B cell (primary cell): ENCODE results near the gene ARHGEF10L. TPM values are rescaled to one million over a fixed set of nuclear protein-coding genes. Genes with fewer than 3 reads are reported as not detected.

Experiments used
- ATAC-seq: fragments of 200-7000 bp; cut with Tn5 transposase; one replicate; pipeline ENCODE4 v1.10.0; 2021; ENCODE audit warnings: low read depth, mild to moderate bottlenecking, moderate number of reproducible peaks, moderate library complexity
- CTCF ChIA-PET: fragments of 350-600 bp; sonication (Branson Sonifier 250); formaldehyde crosslinking; loops from one replicate; lab custom pipeline; 2021; ENCODE audit warnings: antibody characterized with exemption, inconsistent platforms; lab: Charles Lee
- POLR2A ChIA-PET: fragments of 350-600 bp; sonication (Branson Sonifier 250); formaldehyde crosslinking; loops from one replicate; lab custom pipeline; 2021; ENCODE audit warnings: antibody characterized with exemption; lab: Charles Lee
- DNase-seq: peaks from one replicate; pipeline ENCODE4 v3.0.0; 2013
- H2AFZ ChIP-seq: 2 replicates; pipeline ENCODE4 v1.6.1; 2012; ENCODE audit warnings: mild to moderate bottlenecking, low read depth, low read length; ENCODE audit not compliant: insufficient read depth, poor library complexity, severe bottlenecking
- H3K27ac ChIP-seq, 2 donors: 1 replicate in 1 of 2; 2 replicates in 1 of 2; pipeline ENCODE4 v1.5.1; 2012 to 2013; ENCODE audit warnings: low read length in 2 of 2, mild to moderate bottlenecking in 2 of 2, moderate library complexity in 1 of 2
- H3K27me3 ChIP-seq, 4 experiments: fragments of 200-600 bp in 1 of 4; sonication (generic) in 1 of 4; replicated peaks in 1 of 4; 1 replicate in 2 of 4; 2 replicates in 2 of 4; pipeline versions ENCODE4 v1.6.1 to v1.7.0; 2013 to 2016; ENCODE audit warnings: low read length in 3 of 4, mild to moderate bottlenecking in 2 of 4, mixed read lengths in 1 of 4, moderate library complexity in 1 of 4; ENCODE audit not compliant: insufficient read depth in 4 of 4, control insufficient read depth in 3 of 4; ENCODE audit errors: control extremely low read depth in 1 of 4
- H3K36me3 ChIP-seq, 2 experiments: replicated peaks in 1 of 2; 1 replicate in 1 of 2; 2 replicates in 1 of 2; pipeline versions ENCODE4 v1.6.1 to v1.7.1; 2013; ENCODE audit warnings: low read length in 1 of 2; ENCODE audit not compliant: insufficient read depth in 2 of 2, control insufficient read depth in 1 of 2; ENCODE audit errors: control extremely low read depth in 1 of 2, extremely low read depth in 1 of 2
- H3K4me1 ChIP-seq, 2 donors: fragments of 200-600 bp in 1 of 2; sonication (generic) in 1 of 2; 1 replicate in 1 of 2; 2 replicates in 1 of 2; pipeline versions ENCODE4 v1.5.1 to v1.6.1; 2013 to 2017; ENCODE audit warnings: low read length in 2 of 2; ENCODE audit not compliant: control insufficient read depth in 2 of 2, insufficient read depth in 2 of 2
- H3K4me2 ChIP-seq: replicated peaks from 2 replicates; pipeline ENCODE3; 2012; ENCODE audit warnings: mild to moderate bottlenecking, low read depth, low read length; ENCODE audit not compliant: poor library complexity, severe bottlenecking
- H3K4me3 ChIP-seq, 5 experiments: fragments of 200-600 bp in 1 of 5; sonication (generic) in 1 of 5; 1 replicate in 3 of 5; 2 replicates in 2 of 5; pipeline versions ENCODE4 v1.5.1 to v1.7.0; 2011 to 2016; ENCODE audit warnings: low read length in 4 of 5, mild to moderate bottlenecking in 4 of 5, low read depth in 2 of 5, control low read depth in 1 of 5, moderate library complexity in 1 of 5; ENCODE audit not compliant: insufficient read depth in 1 of 5; ENCODE audit errors: control extremely low read depth in 1 of 5, extremely low read depth in 1 of 5
- H3K79me2 ChIP-seq: fragments of 200-600 bp; sonication (generic); one replicate; pipeline ENCODE4 v1.6.0; 2016; ENCODE audit warnings: low read length; ENCODE audit not compliant: control insufficient read depth, insufficient read depth
- H3K9ac ChIP-seq: fragments of 200-600 bp; sonication (generic); 2 replicates; pipeline ENCODE4 v1.6.1; 2017; ENCODE audit warnings: mild to moderate bottlenecking, low read length, moderate library complexity
- H3K9me3 ChIP-seq, 3 donors: one replicate each; pipeline versions ENCODE4 v1.6.1 to v1.7.1; 2013; ENCODE audit warnings: low read length in 2 of 3; ENCODE audit not compliant: control insufficient read depth in 2 of 3, insufficient read depth in 1 of 3; ENCODE audit errors: control extremely low read depth in 1 of 3
- H4K20me1 ChIP-seq: 2 replicates; pipeline ENCODE4 v1.6.0; 2012; ENCODE audit warnings: mild to moderate bottlenecking, low read length; ENCODE audit not compliant: insufficient read depth, control insufficient read depth, poor library complexity, severe bottlenecking
- H3K27ac Mint-ChIP-seq: one replicate; pipeline ENCODE4 v1.8.0; 2021; ENCODE audit warnings: mixed read lengths
- H3K27me3 Mint-ChIP-seq: one replicate; pipeline ENCODE4 v1.8.0; 2021; ENCODE audit warnings: mixed read lengths
- H3K4me1 Mint-ChIP-seq: one replicate; pipeline ENCODE4 v1.8.0; 2021; ENCODE audit warnings: mixed read lengths
- H3K4me3 Mint-ChIP-seq: one replicate; pipeline ENCODE4 v1.8.0; 2021; ENCODE audit warnings: mixed read lengths
- H3K9me3 Mint-ChIP-seq: one replicate; pipeline ENCODE4 v1.8.0; 2022; ENCODE audit warnings: mixed read lengths; ENCODE audit not compliant: insufficient read depth
- EZH2 ChIP-seq: IDR thresholded peaks from 2 replicates; pipeline ENCODE4 v1.6.1; 2012; ENCODE audit warnings: borderline replicate concordance, low read depth, mild to moderate bottlenecking, moderate library complexity, low read length; ENCODE audit not compliant: insufficient read depth, poor library complexity, severe bottlenecking
- WGBS: methylation state at CpG from one replicate; pipeline ENCODE4 v1.1.5; 2013; ENCODE audit warnings: missing lambda C conversion rate; ENCODE audit not compliant: insufficient coverage; 5-methylcytosine and 5-hydroxymethylcytosine counted together
- intact Hi-C: fragments of 100-400 bp; cut with micrococcal nuclease; formaldehyde crosslinking; loops from one replicate; pipeline ENCODE4 v1.10.0; 2022
- polyA plus RNA-seq: library from polyadenylated mRNA; depleted of rRNA; stranded (reverse); fragments of >200 nt; gene quantifications from 2 replicates; pipeline ENCODE4 v1.2.3, GENCODE V29; 2012
- total RNA-seq, 2 donors: library from RNA; stranded (reverse); fragments of 120-200 nt in 1 of 2; gene quantifications; 1 replicate in 1 of 2; 2 replicates in 1 of 2; pipeline versions ENCODE4 v1.2.3 to v1.2.4, GENCODE V29; 2013 to 2022
- TF ChIP-seq, protein P1 (sequence below): fragments of 200-600 bp; IDR thresholded peaks from one replicate; pipeline ENCODE4 v1.8.0; 2022; ENCODE audit warnings: antibody characterized with exemption, mild to moderate bottlenecking

The ARHGEF10L gene
- total and polyA plus RNA-seq, 2 donors (not counting 1 experiment from before 2014, with no cell fraction given), result 2.0 to 4.9 TPM

DNA sequence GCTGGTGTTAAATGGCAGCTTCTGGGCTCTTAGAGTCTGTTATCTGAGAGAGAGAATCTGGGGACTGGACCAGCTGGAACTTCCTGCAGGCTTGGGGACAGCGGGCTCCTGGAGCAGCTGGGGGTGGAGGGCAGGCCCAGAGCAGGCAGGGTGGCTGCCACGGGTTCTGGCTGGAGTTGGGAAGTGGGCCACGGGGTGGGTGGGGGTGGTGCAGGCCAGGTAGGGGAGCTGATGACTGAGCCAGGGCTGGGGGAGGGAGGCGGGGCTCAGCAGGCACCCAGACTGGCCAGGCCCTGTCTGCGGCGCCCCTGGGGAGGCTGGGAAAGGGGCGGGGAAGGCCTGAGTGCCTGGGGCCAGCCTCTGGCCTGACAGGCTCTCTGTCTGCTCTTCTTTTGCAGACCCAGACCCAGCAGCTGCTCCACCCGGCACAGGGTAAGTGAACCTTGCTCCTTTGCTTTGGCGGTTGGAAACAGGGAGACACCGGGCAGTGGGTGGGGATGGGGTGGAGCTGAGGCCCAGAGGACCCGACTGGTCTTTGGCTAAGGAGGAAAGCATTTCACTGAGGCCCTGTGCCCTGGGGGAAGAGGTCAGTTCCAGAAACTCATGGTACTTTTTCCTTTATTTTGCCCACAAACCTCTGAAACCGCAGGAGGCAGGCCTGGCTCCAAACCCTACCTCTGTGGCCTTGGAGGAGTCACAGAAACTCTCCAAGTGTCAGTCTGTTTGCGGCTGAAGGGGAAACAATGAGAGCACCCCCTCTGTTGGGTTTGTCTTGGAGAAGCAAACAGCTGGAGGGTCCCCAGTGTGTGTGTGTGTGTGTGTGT is 48.8 kb downstream of the ARHGEF10L start:
- no peak overlapping the region for H2AFZ ChIP-seq
- intact Hi-C loops, result no loop called here
- no peak overlapping the region for H3K4me3 ChIP-seq
- peaks cover 0 to 4% (median 0%) of the 10 kb centered on the region in 3 donors for H3K9me3 ChIP-seq
- TF ChIP-seq, protein P1, sequence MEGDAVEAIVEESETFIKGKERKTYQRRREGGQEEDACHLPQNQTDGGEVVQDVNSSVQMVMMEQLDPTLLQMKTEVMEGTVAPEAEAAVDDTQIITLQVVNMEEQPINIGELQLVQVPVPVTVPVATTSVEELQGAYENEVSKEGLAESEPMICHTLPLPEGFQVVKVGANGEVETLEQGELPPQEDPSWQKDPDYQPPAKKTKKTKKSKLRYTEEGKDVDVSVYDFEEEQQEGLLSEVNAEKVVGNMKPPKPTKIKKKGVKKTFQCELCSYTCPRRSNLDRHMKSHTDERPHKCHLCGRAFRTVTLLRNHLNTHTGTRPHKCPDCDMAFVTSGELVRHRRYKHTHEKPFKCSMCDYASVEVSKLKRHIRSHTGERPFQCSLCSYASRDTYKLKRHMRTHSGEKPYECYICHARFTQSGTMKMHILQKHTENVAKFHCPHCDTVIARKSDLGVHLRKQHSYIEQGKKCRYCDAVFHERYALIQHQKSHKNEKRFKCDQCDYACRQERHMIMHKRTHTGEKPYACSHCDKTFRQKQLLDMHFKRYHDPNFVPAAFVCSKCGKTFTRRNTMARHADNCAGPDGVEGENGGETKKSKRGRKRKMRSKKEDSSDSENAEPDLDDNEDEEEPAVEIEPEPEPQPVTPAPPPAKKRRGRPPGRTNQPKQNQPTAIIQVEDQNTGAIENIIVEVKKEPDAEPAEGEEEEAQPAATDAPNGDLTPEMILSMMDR, result no peak
- TF ChIP-seq EZH2, result no peak
- CTCF ChIA-PET, result no interaction called here
- H3K27me3 Mint-ChIP-seq, result peaks cover 12% of the 10 kb centered on the region
- POLR2A ChIA-PET, result no interaction called here
- H3K9me3 Mint-ChIP-seq, result no peaks in the 10 kb centered on the region
- H3K27ac ChIP-seq, result no peak overlapping the region
- WGBS, result 87% methylated on average over 10 of the region's 13 CpGs
- H3K36me3 ChIP-seq, result no peaks in the 10 kb centered on the region
- no peak overlapping the region for H3K4me2 ChIP-seq
- H3K27ac Mint-ChIP-seq, result no peak overlapping the region
- no peaks in the 10 kb centered on the region for H3K4me1 Mint-ChIP-seq
- no peak overlapping the region for H3K4me3 Mint-ChIP-seq
- DNase-seq (no peak), ATAC-seq (no peak)
- no peaks in the 10 kb centered on the region for H4K20me1 ChIP-seq
- H3K4me1 ChIP-seq, result no peaks in the 10 kb centered on the region
- H3K27me3 ChIP-seq, result no peaks in the 10 kb centered on the region
- H3K79me2 ChIP-seq, result no peaks in the 10 kb centered on the region
- no peak overlapping the region for H3K9ac ChIP-seq

DNA sequence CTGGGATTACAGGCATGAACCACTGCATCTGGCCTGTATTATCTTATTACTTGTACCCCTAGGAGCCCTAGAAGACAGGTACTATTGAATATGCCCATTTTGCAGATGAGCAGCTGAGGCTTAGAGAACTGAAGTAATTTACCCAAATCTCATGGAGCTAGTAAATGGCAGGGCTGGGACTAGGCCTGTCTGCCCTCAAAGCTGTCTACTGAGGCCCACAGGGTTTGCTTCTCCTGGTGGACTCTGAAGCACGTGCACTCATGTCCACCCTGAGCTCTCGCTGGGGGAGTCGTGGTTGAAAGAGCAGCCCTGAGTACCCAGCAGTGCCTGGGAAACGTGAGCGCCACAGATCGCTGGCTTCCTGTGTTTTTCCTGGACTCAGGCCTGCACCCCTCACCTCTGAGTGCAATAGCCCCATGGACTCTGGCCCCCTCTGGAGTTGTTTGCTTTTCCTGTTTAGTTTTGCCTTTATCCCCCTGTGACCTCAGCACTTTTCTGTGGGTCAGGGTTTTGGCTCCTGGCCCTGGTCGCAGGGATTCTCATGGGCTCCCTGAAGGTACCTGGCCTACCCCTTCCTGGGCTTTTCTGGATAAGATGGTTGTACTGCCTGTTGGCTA is 52.4 kb downstream of the ARHGEF10L start:
- no peaks in the 10 kb centered on the region for H3K27me3 Mint-ChIP-seq
- DNase-seq, result no peak
- no peaks in the 10 kb centered on the region for H3K79me2 ChIP-seq
- CTCF ChIA-PET, result no interaction called here
- no peak overlapping the region for H3K27ac ChIP-seq
- H3K4me3 Mint-ChIP-seq, result no peak overlapping the region
- H3K27me3 ChIP-seq, result no peaks in the 10 kb centered on the region
- H3K4me3 ChIP-seq, result no peak overlapping the region
- no peak overlapping the region for H3K9ac ChIP-seq
- no peaks in the 10 kb centered on the region for H4K20me1 ChIP-seq
- H3K27ac Mint-ChIP-seq, result no peak overlapping the region
- H3K36me3 ChIP-seq, result no peaks in the 10 kb centered on the region
- H3K4me1 Mint-ChIP-seq, result no peaks in the 10 kb centered on the region
- no peak overlapping the region for H3K4me2 ChIP-seq
- H3K9me3 ChIP-seq, result no peaks in the 10 kb centered on the region
- TF ChIP-seq, protein P1, result no peak
- no peak for TF ChIP-seq EZH2
- 63% methylated on average over 6 of the region's 7 CpGs for WGBS
- no peaks in the 10 kb centered on the region for H3K4me1 ChIP-seq
- intact Hi-C loops, result no loop called here
- POLR2A ChIA-PET, result no interaction called here
- no peaks in the 10 kb centered on the region for H3K9me3 Mint-ChIP-seq
- no peak overlapping the region for H2AFZ ChIP-seq
- ATAC-seq, result no peak
